Neural cell (in vitro differentiated cells): ENCODE data around the gene FCRL1.

ENCODE experiments used
- EP300 ChIP-seq: fragments of 450-650 bp; conservative IDR thresholded peaks from 2 replicates; pipeline ENCODE4 v1.6.1; 2014; ENCODE audit warnings: antibody characterized with exemption, mild to moderate bottlenecking, moderate library complexity; ENCODE audit not compliant: poor library complexity, severe bottlenecking
- TF ChIP-seq, protein P1 (sequence below): fragments of 450-650 bp; IDR thresholded peaks from 2 replicates; pipeline ENCODE4 v1.5.1; 2014; ENCODE audit warnings: antibody characterized with exemption, mild to moderate bottlenecking, moderate library complexity; ENCODE audit not compliant: poor library complexity, severe bottlenecking

DNA sequence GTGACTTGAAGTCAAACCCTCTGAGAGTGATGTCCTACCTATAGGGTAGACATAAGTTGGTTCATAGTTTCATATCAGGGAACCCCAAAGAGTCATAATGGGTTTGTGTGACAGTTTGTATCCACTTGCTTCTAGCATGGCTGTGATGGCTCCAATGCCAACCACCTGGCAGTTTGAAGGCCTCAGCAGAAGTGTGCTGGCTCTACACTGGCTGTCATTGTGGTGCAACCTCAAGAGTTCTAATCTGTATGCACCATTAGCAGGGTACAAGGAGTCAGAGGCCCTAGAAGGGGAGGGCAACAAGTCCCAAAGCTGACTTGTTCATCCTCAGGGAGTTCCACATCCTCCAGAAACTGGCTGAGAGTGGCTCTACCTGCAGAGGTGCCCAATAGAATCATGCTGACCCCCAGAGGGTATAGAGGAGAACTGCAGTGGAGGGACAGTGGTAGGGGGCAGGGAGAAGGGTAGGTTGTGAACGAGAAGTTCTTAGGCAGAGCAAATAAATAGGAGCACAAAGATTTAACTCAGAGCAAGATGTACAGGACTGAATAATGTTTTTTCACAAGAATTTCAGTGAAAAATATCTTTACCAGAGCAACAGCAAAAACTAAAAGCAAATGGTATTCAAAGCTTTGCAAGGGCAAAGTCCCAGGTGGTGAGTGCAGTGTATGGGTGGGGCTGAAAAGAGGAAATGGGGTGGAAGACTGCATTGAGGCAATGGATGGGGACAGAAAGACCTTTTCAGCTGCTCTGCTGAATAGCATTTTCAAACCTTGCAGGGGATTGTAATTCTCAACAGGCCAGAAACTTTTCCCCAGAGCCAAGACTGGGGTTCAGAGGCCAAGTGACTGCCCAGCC lies 46.2 kb downstream of the FCRL1 start:
- TF ChIP-seq, protein P1, sequence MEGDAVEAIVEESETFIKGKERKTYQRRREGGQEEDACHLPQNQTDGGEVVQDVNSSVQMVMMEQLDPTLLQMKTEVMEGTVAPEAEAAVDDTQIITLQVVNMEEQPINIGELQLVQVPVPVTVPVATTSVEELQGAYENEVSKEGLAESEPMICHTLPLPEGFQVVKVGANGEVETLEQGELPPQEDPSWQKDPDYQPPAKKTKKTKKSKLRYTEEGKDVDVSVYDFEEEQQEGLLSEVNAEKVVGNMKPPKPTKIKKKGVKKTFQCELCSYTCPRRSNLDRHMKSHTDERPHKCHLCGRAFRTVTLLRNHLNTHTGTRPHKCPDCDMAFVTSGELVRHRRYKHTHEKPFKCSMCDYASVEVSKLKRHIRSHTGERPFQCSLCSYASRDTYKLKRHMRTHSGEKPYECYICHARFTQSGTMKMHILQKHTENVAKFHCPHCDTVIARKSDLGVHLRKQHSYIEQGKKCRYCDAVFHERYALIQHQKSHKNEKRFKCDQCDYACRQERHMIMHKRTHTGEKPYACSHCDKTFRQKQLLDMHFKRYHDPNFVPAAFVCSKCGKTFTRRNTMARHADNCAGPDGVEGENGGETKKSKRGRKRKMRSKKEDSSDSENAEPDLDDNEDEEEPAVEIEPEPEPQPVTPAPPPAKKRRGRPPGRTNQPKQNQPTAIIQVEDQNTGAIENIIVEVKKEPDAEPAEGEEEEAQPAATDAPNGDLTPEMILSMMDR: no peak
- no peak for TF ChIP-seq EP300
